GM19240 (cell line): ENCODE measurements around the gene TXNRD1.
"Not testable (repeated sequence)": the region's sequence is repeated elsewhere in the genome, so short reads cannot be mapped to it uniquely, and the experiment has no call there.

Source experiments
- DNase-seq: peaks from one replicate; pipeline ENCODE4 v3.0.0; 2011; ENCODE audit warnings: low spot score; ENCODE audit not compliant: insufficient read length

Gene TXNRD1

DNA sequence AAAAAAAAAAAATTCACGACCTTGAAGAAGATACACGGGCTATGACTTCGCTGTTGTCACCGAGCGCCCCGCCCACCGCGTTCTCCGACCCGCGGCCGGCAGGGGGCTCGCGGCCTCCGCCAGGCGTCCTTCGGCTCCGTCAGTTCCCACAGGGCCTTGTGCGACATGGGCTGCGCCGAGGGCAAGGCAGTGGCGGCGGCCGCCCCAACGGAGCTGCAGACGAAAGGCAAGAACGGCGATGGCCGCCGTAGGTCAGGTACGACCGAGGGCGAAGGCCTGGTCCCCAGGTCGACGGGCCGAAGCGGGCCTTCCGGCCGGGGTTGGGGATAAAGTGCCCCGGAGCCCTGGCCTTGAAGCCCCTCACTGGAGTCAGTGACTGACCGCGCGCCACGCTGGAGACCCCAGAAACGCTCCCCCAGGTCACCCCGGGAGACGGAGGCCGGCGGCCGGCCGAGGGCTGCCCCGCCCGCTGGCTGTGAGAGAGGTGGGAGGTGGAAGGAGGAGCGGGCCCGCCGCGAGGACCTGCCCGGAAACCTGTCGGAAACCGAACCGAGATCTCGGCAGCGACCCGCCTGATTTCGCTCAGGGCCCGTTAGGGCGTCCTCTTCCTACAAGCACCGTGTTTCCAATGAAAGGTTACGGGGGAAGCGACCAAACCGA, at the start of gene TXNRD1:
TXNRD1 (plus strand) TSS at position 142 of the 660 bp plus-strand sequence; CDS start at position 166, 24 bp downstream.
- DNase-seq: peak; percentile 80

DNA sequence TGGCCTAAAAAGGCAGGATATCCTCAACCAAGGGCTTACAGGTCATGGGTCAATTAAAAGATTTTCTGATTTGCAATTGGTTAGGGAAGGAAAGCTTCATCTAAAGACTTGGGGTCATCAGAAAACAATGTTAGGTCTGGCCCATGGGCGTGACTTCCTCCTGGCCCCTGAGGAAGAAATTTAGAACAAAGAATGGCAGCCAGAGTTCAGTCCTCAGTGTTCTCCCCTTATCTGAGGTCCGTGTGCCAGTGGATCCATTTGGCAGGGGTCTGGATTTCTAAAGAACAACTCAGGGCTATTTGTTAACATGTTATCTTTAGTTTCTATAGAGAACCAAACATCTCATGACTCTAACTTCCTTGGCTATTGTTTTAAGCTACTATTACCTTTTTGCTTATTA, 49.8 kb upstream of the TXNRD1 start:
- DNase-seq: no peak

DNA sequence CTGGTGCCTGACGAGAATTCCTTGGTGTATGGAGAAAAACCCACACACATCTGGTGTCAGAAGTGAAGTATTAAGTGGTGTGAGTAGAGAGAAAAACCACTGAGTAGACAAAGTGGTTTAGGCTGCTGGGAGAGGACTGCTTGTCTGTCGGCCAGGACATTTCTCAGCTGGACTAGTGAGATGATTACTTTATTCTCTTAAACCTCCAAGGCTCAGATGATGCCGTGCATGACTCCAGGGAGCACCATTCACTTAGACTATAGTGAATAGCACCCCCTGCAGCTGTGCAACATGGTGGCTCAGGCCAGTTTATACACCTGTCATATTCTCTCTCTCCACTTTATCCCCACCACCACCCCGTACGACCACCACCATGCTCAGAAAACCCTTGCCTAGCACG, 49.1 kb upstream of the TXNRD1 start:
- DNase-seq: no peak

GRCh38 chr12:104167519-104168458, 47.8 kb upstream of the TXNRD1 start:
- no peak for DNase-seq

- DNase-seq: no peak
Measured at GRCh38 chr12:104168596-104168995, 47.0 kb upstream of the TXNRD1 start.

DNA sequence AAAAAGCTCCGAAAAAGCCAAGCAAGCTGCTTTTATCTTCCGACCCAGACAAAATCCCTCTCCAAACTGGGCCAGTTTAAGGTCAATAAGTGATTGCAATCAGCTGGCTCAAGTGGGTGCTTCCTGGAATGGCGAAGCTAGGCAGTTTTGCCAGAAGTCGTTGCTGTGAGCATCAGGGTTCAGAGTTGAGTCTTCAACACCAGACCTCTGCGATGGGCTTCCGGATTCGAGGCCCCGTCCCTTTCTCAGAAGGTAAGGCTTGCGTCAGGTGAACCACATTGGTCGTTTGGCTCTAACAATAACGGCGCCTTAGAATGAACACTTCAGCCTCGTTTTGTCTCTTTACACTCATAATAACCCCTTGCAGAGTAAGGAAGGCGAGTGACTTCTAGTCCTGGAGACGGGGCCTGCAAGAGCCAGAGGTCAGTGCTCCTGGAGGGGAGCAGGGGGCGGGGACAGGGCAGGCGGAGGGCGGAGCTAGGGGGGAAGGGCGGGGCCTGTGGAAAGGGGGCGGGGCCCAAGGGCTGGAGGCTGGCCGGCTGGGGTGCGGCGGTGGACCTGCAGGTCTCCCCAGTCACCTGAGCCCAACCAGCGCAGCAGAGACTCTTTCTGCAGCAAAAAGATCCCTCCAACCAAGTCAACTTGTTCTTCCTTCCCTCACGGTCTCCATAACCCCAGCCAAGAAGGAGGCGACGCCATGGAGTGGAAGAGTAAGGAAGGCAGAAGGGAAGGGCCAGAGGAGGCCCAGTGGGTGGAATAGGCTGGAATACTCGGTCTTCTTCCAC, 43.6 kb upstream of the TXNRD1 start:
- no peak for DNase-seq

DNA sequence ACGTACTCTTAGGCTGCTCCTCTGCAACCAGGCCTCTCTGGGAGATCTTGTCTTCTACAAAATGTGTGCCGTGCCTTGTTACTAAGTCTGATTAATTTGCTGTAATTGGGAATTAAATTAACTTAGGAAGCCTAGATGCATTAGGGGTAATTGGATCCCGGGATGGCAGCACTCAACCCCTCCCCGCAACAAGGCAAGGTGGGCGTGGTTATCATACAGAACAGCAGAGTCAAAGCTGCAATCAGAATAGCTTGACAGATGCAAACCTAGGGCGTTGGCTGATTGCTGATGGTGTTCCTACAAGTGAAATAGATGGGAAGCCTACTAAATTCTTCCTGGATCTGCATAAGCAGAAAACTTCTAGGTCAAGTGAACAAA, 43.0 kb upstream of the TXNRD1 start:
- DNase-seq: no peak

DNA sequence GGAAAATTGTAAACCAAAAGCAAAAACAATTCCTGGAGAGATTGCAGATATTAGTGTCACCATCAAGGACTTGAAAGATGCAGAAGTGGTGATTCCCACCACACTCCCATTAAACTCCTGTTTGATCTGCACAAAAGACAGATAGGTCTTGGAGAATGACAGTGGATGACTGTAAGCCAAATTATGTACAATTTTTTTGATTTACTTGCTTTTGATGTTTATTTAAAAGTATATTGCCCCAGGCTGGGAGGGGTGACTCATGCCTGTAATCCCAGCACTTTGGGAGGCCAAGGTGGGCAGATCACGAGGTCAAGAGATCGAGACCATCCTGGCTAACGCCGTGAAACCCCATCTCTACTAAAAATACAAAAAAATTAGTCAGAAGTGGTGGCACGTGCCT, 41.8 kb upstream of the TXNRD1 start:
- not testable (repeated sequence) for DNase-seq

- DNase-seq: no peak
Measured at GRCh38 chr12:104175726-104176247, 39.8 kb upstream of the TXNRD1 start.

DNA sequence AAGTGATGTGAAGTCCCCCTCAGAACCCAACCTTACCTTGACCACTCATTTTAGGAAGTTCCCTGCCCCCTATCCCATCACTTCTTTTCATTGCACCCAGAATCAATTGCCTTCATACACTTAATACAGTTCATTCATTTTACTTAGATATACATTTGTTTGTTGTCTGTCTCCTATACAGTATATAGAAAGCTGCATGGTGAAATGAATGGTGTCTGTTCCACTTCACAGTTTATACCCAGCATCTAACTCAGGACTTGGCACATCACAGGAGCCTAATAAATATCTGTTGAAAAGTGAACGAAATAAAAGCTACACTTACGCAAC, 38.3 kb upstream of the TXNRD1 start:
- DNase-seq: no peak

DNA sequence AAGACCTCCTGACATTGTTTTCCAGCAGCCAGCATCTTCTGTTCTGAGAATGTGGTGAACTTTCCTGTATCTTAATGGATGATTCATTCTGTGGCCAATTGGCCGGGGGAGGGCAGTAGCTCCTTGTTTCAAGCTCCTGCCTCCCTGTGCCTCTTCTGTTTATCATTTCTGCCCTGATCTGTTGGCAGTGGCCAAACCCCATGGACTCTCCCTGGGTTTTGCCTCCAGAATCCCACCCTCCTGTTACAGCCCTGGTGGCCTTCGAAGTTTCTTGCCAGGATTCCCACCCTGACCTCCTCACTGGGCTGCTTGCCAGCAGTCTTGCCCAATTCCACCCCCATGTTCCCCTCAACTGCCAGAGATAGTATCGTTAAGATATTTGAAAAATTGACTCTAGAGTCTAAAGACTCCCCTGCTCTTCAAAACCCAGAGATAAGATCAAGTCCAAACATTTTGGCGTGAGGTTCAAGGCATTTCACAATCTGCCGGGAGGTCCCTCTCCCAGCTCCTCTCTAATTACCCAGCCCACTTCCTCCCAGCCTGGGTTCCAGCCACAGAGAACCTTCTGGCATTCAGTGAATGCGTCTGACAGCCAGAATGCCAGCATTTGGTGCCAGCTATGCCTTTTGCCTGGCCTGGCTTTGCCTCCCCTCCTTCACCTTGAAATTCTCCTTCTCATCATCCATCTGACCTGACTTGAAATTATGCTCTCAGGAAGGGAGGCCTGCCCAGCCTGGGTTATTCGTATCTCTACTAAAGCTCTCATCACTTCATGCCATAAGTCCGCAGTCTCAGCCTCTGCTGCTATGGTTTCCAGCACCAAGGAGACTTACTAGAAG, 37.7 kb upstream of the TXNRD1 start:
- DNase-seq: no peak

GRCh38 chr12:104180374-104180773, 35.2 kb upstream of the TXNRD1 start:
- no peak for DNase-seq

DNA sequence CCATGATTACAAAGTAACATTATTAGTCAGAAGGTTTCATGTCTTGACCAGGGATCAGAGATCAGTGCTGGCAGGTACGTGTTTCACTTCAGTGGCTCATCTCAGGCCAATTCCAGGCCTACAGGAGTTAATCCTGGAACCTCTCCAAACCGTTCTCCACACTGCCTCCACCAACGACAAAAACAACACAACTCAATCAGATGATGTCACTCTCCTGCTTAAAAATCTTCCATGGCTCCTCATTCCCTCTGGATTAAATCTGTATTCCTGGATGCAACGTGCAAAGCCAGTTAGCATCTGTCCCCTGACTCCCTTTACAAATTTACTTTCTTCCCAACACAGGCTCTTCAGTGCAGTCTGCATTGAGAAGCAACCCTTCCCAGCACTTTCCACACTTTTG, 34.3 kb upstream of the TXNRD1 start:
- DNase-seq: no peak

DNA sequence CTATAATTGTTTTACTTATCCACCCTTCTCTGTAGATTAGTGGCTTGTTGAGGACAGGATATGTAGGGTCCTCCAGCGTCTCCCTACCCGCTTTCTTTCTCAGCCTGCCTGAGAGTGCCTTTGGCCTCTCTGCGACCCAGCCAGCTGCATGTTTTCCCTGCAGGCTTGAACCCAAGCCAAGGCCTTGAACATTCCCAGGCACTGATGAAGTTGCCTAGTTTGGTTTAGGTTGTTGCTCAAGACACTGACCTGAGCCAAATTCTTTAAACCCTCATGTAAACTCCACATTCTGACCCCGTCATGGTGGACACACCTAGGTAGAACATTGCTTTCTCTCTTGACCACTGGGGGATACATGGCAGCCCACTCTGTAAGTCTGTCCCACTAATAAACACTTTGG, 33.4 kb upstream of the TXNRD1 start:
- no peak for DNase-seq

- no peak for DNase-seq
Measured at GRCh38 chr12:104182621-104183378, 32.8 kb upstream of the TXNRD1 start.

- DNase-seq: no peak
Measured at GRCh38 chr12:104183443-104183842, 32.1 kb upstream of the TXNRD1 start.

DNA sequence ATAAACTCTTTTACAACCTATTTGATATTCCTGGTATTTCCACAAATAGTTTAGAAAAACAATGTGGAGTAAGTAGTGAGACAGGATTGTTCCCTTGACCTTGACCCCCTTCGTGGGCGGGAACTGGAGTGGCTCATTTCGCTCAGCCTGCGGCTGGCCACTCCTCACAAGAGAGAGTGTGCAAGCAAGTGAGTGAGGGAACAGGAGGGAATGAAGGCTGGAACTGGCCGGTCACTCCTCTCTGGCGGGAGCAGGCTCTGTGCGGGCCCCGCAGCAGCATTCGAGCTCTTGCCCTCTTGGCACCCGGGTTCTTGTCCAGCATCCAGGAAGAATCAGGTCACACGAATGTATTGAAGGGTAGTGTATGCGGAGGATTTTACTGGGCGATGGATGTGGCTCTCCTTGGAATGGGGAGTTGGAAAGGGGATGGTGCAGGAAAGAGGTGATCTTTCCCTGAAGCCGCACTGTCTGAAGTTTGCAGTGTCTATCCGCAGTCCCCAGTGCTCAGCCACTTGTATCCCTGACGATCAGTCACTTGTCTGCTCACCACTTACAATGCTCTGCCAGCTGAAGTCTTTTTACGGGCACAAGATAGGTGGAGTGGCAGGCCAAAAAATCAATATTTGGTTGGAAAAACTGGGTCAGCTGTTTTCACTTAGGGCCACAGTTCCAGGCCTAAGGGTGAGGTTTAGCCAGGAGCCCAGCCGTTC, 28.0 kb upstream of the TXNRD1 start:
- no peak for DNase-seq

DNA sequence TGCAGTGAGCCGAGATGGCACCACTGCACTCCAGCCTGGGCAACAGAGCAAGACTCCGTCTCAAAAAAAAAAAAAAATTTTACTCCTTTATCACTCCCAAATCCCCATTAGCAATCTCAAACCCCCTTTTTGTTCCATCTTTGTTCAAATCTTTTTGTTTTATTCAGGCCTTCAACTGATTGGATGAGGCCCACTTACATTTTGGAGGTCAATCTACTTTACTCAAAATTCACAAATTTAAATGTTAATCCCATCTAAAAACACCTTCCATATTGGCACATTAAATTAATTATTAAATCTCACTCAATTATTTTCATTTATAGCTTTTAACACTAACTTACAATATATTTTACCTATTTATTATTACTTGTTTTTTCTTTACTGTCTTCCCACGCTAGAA, 27.0 kb upstream of the TXNRD1 start:
- DNase-seq: no peak

DNA sequence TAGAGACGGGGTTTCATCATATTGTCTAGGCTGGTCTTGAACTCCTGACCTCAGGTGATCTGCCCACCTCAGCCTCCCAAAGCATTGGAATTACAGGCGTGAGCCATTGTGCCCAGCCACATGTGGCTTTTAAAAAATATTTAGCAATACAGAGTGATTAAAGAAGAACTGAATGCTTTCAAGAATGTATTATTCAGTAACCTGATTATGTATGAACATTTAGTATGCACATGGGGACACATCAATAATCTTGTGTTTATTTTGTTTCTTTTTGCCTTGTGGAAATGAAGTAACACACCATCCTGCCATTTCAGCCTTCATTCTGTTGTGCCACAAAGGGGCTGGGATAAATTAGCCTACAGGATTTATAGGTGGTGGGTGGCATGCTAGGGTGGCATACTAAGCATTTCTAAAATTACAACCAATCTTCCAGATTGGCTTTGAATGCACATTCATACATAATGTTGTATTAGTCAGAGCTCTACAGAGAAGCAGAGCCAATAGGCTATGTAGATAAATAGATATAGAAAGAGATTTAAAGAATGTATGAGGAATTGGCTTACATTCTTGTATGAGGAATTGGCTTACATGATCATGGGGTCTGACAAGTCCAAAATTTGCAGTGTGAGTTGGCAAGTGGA, 25.5 kb upstream of the TXNRD1 start:
- DNase-seq: no peak
